SK-N-MC (cell line): ENCODE results near the gene MPHOSPH9.

Experiments
- EZH2 ChIP-seq: fragments of 200-600 bp; sonication (generic); IDR thresholded peaks from one replicate; pipeline ENCODE4 v1.6.1; 2017; ENCODE audit warnings: antibody characterized with exemption
- FOXP2 ChIP-seq: optimal IDR thresholded peaks from 2 replicates; pipeline ENCODE3; 2011; ENCODE audit warnings: mild to moderate bottlenecking, moderate library complexity; ENCODE audit not compliant: insufficient read depth; ENCODE audit errors: extremely low read length, control extremely low read depth

DNA sequence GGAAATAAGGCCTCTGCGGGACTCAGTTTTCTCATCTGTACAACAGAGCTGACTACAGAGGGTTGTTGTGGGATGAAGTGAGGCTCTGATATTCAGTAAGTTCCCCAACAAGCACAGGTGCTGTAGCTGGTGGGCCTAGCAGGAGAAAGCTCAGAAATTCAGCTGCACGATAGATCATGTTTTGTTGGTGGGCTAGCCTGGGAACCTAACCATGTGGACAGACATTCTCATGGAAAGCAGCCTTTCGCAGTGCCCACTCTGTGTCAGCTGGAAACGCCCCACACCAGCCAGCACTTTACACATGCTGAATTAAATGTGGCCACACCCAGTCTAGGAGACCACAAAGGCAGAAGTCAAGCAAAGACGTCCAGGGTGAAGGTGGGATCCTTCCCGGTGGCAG lies 98.1 kb downstream of the MPHOSPH9 start:
- TF ChIP-seq EZH2 (no peak), FOXP2 (no peak)
